ENCODE data around the gene MPP2.

The MPP2 gene

DNA sequence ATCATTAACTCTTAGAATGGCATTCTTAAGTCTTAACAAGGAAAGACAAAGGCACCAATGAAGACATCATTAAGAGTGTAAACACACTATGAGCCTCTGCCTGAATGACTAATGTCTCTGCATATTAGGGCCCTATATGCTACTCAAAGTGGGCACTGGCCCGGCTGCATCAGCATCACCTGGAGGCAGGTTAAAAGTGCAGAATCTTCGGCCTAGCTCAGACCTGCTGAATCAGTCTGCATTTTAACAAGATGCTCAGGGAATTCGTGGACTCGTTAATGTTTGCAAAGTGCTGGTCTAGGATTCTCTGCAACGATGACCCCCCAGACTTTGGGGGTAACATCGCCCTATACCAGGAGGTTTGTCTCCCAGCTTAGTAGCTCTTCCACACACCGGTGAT is 81.1 kb downstream of the MPP2 start:
- TF ChIP-seq ZNF274 (IDR thresholded peaks at IDR 0.05; ENCODE audit: low read depth, low read length) = no peak
- no peak overlapping the region for H3K4me3 ChIP-seq (ENCODE audit: low read length)

DNA sequence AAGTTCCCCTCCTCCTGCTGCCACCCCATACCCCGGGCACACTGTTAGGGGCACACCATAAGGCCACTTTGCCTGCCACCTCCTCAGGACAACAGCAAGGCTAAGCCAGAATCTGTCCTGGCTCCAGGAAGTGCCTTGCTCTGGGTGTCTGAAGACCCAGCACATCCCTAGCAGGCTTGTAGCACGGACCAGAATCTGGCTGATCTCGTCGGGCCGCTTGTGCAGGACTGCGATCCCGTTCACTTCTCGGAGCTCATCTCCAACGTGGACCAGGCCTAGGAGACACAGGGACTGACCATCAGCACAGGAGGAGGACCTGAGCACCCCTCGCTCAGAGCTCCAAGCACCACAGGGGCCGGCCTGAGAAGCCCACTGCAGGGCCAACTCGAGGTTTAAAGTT is 81.8 kb downstream of the MPP2 start:
- TF ChIP-seq ZNF274 (IDR thresholded peaks at IDR 0.05; ENCODE audit: low read depth, low read length) = no peak
- no peak overlapping the region for H3K4me3 ChIP-seq (ENCODE audit: low read length)
